Measurements from ENCODE around the gene LHFPL3. TPM values are rescaled to one million over a fixed set of nuclear protein-coding genes. Genes with fewer than 3 reads are reported as not detected.

Gene LHFPL3
- total and polyA plus RNA-seq, 2 donors (not counting 1 experiment from before 2014, with no cell fraction given), result not detected

GRCh38 chr7:104927055-104927454, 598.7 kb downstream of the LHFPL3 start:
- H3K9ac ChIP-seq (ENCODE audit: insufficient read depth, low read length), result no peak overlapping the region
- H3K27ac ChIP-seq (ENCODE audit: insufficient read depth, low read length), result no peak overlapping the region
- no peaks in the 10 kb centered on the region for H4K20me1 ChIP-seq (ENCODE audit: control insufficient read depth, extremely low read depth, insufficient read depth, low read length)
- H2AFZ ChIP-seq (ENCODE audit: low read length), result no peak overlapping the region
- DNase-seq (ENCODE audit: low read depth in 2 of 2), result no peak
- no peaks in the 10 kb centered on the region for H3K36me3 ChIP-seq (ENCODE audit: control insufficient read depth, insufficient read depth, low read length)
- no peak overlapping the region for H3K4me3 ChIP-seq (replicated peaks in 1 of 4; ENCODE audit: control extremely low read depth in 1 of 4, insufficient read depth in 1 of 4, low read depth in 3 of 4, low read length in 4 of 4)
- no peaks in the 10 kb centered on the region for H3K9me3 ChIP-seq (ENCODE audit: control insufficient read depth, insufficient read depth, low read depth, low read length)
- H3K4me2 ChIP-seq (ENCODE audit: extremely low read depth, insufficient read depth, low read length), result no peak overlapping the region
- TF ChIP-seq EZH2 (IDR thresholded peaks at IDR 0.05; ENCODE audit: low read length, missing control alignments), result no peak
- TF ChIP-seq CTCF (conservative IDR thresholded peaks at IDR 0.05 in 1 of 2, IDR thresholded peaks at IDR 0.05 in 1 of 2; ENCODE audit: low read depth in 1 of 2, low read length in 2 of 2), result no peak
- H3K4me1 ChIP-seq (ENCODE audit: control insufficient read depth, extremely low read depth, insufficient read depth, low read length), result peaks cover 8% of the 10 kb centered on the region
- no peaks in the 10 kb centered on the region for H3K79me2 ChIP-seq (ENCODE audit: control insufficient read depth, insufficient read depth, low read length)
- H3K27me3 ChIP-seq (ENCODE audit: control insufficient read depth, insufficient read depth, low read length), result no peaks in the 10 kb centered on the region

- no peaks in the 10 kb centered on the region for H3K4me1 ChIP-seq (ENCODE audit: control insufficient read depth, extremely low read depth, insufficient read depth, low read length)
Observed at GRCh38 chr7:104928721-104929400, 600.5 kb downstream of the LHFPL3 start.

GRCh38 chr7:104929921-104930320, 601.5 kb downstream of the LHFPL3 start:
- H3K9ac ChIP-seq (ENCODE audit: insufficient read depth, low read length), result no peak overlapping the region
- H3K4me3 ChIP-seq (replicated peaks in 1 of 4; ENCODE audit: control extremely low read depth in 1 of 4, insufficient read depth in 1 of 4, low read depth in 3 of 4, low read length in 4 of 4), result no peak overlapping the region
- TF ChIP-seq EZH2 (IDR thresholded peaks at IDR 0.05; ENCODE audit: low read length, missing control alignments), result no peak
- TF ChIP-seq CTCF (conservative IDR thresholded peaks at IDR 0.05 in 1 of 2, IDR thresholded peaks at IDR 0.05 in 1 of 2; ENCODE audit: low read depth in 1 of 2, low read length in 2 of 2), result no peak
- H3K4me2 ChIP-seq (ENCODE audit: extremely low read depth, insufficient read depth, low read length), result no peak overlapping the region
- H3K4me1 ChIP-seq (ENCODE audit: control insufficient read depth, extremely low read depth, insufficient read depth, low read length), result no peaks in the 10 kb centered on the region
- no peaks in the 10 kb centered on the region for H4K20me1 ChIP-seq (ENCODE audit: control insufficient read depth, extremely low read depth, insufficient read depth, low read length)
- no peak for DNase-seq (ENCODE audit: low read depth in 2 of 2)
- no peak overlapping the region for H2AFZ ChIP-seq (ENCODE audit: low read length)
- H3K27ac ChIP-seq (ENCODE audit: insufficient read depth, low read length), result no peak overlapping the region
- no peaks in the 10 kb centered on the region for H3K36me3 ChIP-seq (ENCODE audit: control insufficient read depth, insufficient read depth, low read length)
- no peaks in the 10 kb centered on the region for H3K27me3 ChIP-seq (ENCODE audit: control insufficient read depth, insufficient read depth, low read length)
- H3K9me3 ChIP-seq (ENCODE audit: control insufficient read depth, insufficient read depth, low read depth, low read length), result no peaks in the 10 kb centered on the region
- H3K79me2 ChIP-seq (ENCODE audit: control insufficient read depth, insufficient read depth, low read length), result no peaks in the 10 kb centered on the region

More at GRCh38 chr7:104928721-104929400, 600.5 kb downstream of the LHFPL3 start:
- Histone ChIP-seq H3K9ac (ENCODE audit: insufficient read depth, low read length) (no peak overlapping the region), H3K27me3 (ENCODE audit: control insufficient read depth, insufficient read depth, low read length) (no peaks in the 10 kb centered on the region), H3K9me3 (ENCODE audit: control insufficient read depth, insufficient read depth, low read depth, low read length) (no peaks in the 10 kb centered on the region), H3K79me2 (ENCODE audit: control insufficient read depth, insufficient read depth, low read length) (no peaks in the 10 kb centered on the region), H2AFZ (ENCODE audit: low read length) (no peak overlapping the region), H3K27ac (ENCODE audit: insufficient read depth, low read length) (no peak overlapping the region), H3K4me3 (replicated peaks in 1 of 4; ENCODE audit: control extremely low read depth in 1 of 4, insufficient read depth in 1 of 4, low read depth in 3 of 4, low read length in 4 of 4) (no peak overlapping the region), H4K20me1 (ENCODE audit: control insufficient read depth, extremely low read depth, insufficient read depth, low read length) (no peaks in the 10 kb centered on the region), H3K36me3 (ENCODE audit: control insufficient read depth, insufficient read depth, low read length) (no peaks in the 10 kb centered on the region), H3K4me2 (ENCODE audit: extremely low read depth, insufficient read depth, low read length) (no peak overlapping the region)
- DNase-seq (ENCODE audit: low read depth in 2 of 2), result no peak
- TF ChIP-seq CTCF (conservative IDR thresholded peaks at IDR 0.05 in 1 of 2, IDR thresholded peaks at IDR 0.05 in 1 of 2; ENCODE audit: low read depth in 1 of 2, low read length in 2 of 2), result no peak
- TF ChIP-seq EZH2 (IDR thresholded peaks at IDR 0.05; ENCODE audit: low read length, missing control alignments), result no peak

All from fibroblast of lung (primary cell).